HepG2 (cell line): ENCODE measurements around the gene TYMP. TPM values are rescaled to one million over a fixed set of nuclear protein-coding genes. Genes with fewer than 3 reads are reported as not detected.

Source experiments
- ARID4A ChIP-seq: sonication (generic); formaldehyde crosslinking; IDR thresholded peaks from 2 replicates; pipeline ENCODE4 v1.5.0; 2020; ENCODE audit warnings: mild to moderate bottlenecking, missing genetic modification reagents, borderline replicate concordance
- KMT2B ChIP-seq: IDR thresholded peaks from 2 replicates; pipeline ENCODE4 v1.6.1; 2016; ENCODE audit warnings: missing genetic modification reagents, missing compliant biosample characterization
- PHB2 ChIP-seq: fragments of 450-650 bp; IDR thresholded peaks from 2 replicates; pipeline ENCODE4 v1.6.1; 2018; ENCODE audit not compliant: partially characterized antibody
- TAF15 ChIP-seq: fragments of 200-400 bp; formaldehyde crosslinking; IDR thresholded peaks from one replicate; pipeline ENCODE4 v1.6.1; 2018; ENCODE audit warnings: mild to moderate bottlenecking, low read depth, low read length; ENCODE audit not compliant: poor library complexity, severe bottlenecking
- TFDP2 ChIP-seq: sonication (generic); formaldehyde crosslinking; IDR thresholded peaks from 2 replicates; pipeline ENCODE4 v1.4.0; 2020; ENCODE audit warnings: missing genetic modification reagents
- YEATS2 ChIP-seq: sonication (generic); formaldehyde crosslinking; IDR thresholded peaks from 2 replicates; pipeline ENCODE4 v1.4.0; 2020; ENCODE audit warnings: missing genetic modification reagents, borderline replicate concordance
- ZEB1 ChIP-seq: IDR thresholded peaks from 2 replicates; pipeline ENCODE4 v1.6.1; 2012; ENCODE audit warnings: mild to moderate bottlenecking, low read depth, inconsistent platforms; ENCODE audit not compliant: insufficient replicate concordance
- ZMYM4 ChIP-seq: sonication (generic); formaldehyde crosslinking; IDR thresholded peaks from 2 replicates; pipeline ENCODE4 v1.8.1; 2023; ENCODE audit warnings: mild to moderate bottlenecking, missing genetic modification reagents
- ZNF672 ChIP-seq: sonication (generic); formaldehyde crosslinking; IDR thresholded peaks from 2 replicates; pipeline ENCODE4 v1.8.1; 2022; ENCODE audit warnings: missing genetic modification reagents
- ZNF891 ChIP-seq: sonication (generic); formaldehyde crosslinking; IDR thresholded peaks from 2 replicates; pipeline ENCODE4 v1.5.0; 2020; ENCODE audit warnings: mild to moderate bottlenecking, missing genetic modification reagents
- polyA plus RNA-seq, 8 experiments: library from polyadenylated mRNA; depleted of rRNA in 3 of 8; stranded (reverse) in 7 of 8; unstranded in 1 of 8; fragments of >200 nt; fragmentation: Illumina TruSeq in 4 of 8; extraction: Trizol in 4 of 8; gene quantifications; 2 replicates each; pipeline versions ENCODE4 v1.2.1 to v1.2.3, GENCODE V29; 2011 to 2016; ENCODE audit warnings: low read depth in 4 of 8, missing spikeins in 1 of 8, mixed read lengths in 1 of 8; ENCODE audit not compliant: insufficient read depth in 1 of 8
- total RNA-seq, 5 experiments: library from RNA; depleted of rRNA; stranded (reverse); fragments of >200 nt; fragmentation: Illumina TruSeq; extraction: Trizol; gene quantifications; 2 replicates each; pipeline ENCODE4 v1.2.3, GENCODE V29; 2016; ENCODE audit warnings: low read depth in 1 of 5
- TF ChIP-seq, protein P1 (sequence below): sonication (generic); formaldehyde crosslinking; IDR thresholded peaks from 2 replicates; pipeline ENCODE4 v1.4.0; 2020; ENCODE audit warnings: mild to moderate bottlenecking, missing genetic modification reagents
- TF ChIP-seq, protein P2 (sequence below): sonication (generic); formaldehyde crosslinking; IDR thresholded peaks from 2 replicates; pipeline ENCODE4 v1.4.0; 2020; ENCODE audit warnings: mild to moderate bottlenecking, missing genetic modification reagents

Gene TYMP
- total and polyA plus RNA-seq, 2 of the 13 experiments (the other 11 are each of a cell fraction or from before 2014, with no cell fraction given) = 3.9 to 4.3 TPM

- TF ChIP-seq, protein P1, sequence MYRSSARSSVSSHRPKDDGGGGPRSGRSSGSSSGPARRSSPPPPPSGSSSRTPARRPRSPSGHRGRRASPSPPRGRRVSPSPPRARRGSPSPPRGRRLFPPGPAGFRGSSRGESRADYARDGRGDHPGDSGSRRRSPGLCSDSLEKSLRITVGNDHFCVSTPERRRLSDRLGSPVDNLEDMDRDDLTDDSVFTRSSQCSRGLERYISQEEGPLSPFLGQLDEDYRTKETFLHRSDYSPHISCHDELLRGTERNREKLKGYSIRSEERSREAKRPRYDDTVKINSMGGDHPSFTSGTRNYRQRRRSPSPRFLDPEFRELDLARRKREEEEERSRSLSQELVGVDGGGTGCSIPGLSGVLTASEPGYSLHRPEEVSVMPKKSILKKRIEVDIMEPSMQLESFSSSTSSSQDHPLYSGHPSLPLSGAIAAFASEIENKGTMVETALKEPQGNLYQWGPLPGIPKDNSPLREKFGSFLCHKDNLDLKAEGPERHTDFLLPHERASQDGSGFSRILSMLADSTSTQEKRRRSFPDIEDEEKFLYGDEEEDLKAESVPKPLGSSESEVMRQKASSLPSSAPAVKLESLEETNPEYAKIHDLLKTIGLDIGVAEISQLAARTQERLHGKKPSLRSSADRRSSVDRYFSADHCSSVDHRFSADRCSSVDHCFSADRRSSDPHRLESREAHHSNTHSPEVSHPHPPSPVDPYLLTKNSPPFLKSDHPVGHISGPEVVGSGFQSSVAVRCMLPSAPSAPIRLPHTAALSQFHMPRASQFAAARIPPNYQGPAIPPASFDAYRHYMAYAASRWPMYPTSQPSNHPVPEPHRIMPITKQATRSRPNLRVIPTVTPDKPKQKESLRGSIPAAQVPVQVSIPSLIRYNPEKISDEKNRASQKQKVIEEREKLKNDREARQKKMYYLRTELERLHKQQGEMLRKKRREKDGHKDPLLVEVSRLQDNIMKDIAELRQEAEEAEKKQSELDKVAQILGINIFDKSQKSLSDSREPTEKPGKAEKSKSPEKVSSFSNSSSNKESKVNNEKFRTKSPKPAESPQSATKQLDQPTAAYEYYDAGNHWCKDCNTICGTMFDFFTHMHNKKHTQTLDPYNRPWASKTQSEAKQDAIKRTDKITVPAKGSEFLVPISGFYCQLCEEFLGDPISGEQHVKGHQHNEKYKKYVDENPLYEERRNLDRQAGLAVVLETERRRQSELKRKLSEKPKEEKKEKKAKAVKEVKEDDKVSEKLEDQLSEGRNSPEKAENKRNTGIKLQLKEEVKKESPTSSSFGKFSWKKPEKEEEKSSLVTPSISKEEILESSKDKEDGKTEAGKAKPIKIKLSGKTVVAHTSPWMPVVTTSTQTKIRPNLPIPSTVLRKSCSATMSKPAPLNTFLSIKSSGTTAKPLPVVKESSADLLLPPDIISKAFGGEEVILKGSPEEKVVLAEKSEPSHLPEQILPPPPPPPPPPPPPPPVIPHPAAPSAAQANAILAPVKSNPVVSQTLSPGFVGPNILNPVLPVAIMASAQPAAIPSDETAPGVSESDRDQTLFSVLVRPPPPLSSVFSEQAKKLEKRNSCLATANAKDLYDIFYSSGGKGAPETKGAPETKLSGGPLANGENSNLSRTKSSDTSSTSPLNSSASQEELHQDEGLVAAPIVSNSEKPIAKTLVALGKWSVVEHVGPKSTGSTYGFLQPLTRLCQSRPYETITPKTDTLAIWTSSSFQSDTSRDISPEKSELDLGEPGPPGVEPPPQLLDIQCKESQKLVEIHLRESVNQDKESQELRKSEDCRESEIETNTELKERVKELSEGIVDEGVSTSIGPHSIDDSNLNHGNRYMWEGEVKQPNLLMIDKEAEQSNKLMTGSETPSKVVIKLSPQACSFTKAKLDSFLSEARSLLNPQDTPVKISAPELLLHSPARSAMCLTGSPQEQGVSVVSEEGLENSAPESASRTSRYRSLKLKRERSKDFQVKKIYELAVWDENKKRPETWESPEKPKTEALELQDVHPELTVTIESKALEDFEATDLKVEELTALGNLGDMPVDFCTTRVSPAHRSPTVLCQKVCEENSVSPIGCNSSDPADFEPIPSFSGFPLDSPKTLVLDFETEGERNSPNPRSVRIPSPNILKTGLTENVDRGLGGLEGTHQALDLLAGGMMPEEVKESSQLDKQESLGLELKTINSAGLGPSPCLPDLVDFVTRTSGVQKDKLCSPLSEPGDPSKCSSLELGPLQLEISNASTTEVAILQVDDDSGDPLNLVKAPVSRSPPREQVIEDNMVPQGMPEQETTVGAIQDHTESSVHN (CRISPR knock-in tag) = no peak; the same call in 1 of the 2 replicates
- TF ChIP-seq PHB2 = no peak
- TF ChIP-seq, protein P2, sequence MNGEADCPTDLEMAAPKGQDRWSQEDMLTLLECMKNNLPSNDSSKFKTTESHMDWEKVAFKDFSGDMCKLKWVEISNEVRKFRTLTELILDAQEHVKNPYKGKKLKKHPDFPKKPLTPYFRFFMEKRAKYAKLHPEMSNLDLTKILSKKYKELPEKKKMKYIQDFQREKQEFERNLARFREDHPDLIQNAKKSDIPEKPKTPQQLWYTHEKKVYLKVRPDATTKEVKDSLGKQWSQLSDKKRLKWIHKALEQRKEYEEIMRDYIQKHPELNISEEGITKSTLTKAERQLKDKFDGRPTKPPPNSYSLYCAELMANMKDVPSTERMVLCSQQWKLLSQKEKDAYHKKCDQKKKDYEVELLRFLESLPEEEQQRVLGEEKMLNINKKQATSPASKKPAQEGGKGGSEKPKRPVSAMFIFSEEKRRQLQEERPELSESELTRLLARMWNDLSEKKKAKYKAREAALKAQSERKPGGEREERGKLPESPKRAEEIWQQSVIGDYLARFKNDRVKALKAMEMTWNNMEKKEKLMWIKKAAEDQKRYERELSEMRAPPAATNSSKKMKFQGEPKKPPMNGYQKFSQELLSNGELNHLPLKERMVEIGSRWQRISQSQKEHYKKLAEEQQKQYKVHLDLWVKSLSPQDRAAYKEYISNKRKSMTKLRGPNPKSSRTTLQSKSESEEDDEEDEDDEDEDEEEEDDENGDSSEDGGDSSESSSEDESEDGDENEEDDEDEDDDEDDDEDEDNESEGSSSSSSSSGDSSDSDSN (CRISPR knock-in tag) = peak; percentile 85
- TF ChIP-seq TFDP2 (CRISPR knock-in tag) = peak; percentile 93
- TF ChIP-seq ARID4A (CRISPR knock-in tag) = peak; percentile 84
- peak; percentile 50 for TF ChIP-seq YEATS2 (CRISPR knock-in tag)
- 0 out of 2 replicates have a peak, but pooled peaks have one; percentile 43 for TF ChIP-seq ZNF891 (CRISPR knock-in tag)
- peak; percentile 63 for TF ChIP-seq ZMYM4 (CRISPR knock-in tag)
- TF ChIP-seq ZNF672 = 0 out of 2 replicates have a peak, but pooled peaks have one; percentile 28
- TF ChIP-seq KMT2B (CRISPR knock-in tag) = peak; percentile 67
- no peak for TF ChIP-seq ZEB1
- no peak for TF ChIP-seq TAF15
Measured at GRCh38 chr22:50525104-50525857, 4.5 kb downstream of the TYMP start, which contains the start of gene SCO2 (continued).
